HepG2 (cell line): Measurements from ENCODE around the gene PVR. TPM values are rescaled to one million over a fixed set of nuclear protein-coding genes. Genes with fewer than 3 reads are reported as not detected.
A peak's percentile ranks its signal among the peaks of the same experiment; 100 is the strongest.

ENCODE experiments used
- ATAC-seq: fragments of 200-7000 bp; cut with Tn5 transposase; 3 replicates; pipeline ENCODE4 v1.9.1; 2020; ENCODE audit warnings: mild to moderate bottlenecking, moderate library complexity
- BruUV-seq: library from RNA; stranded (reverse); fragments of 400-500 nt; replicated peaks from 2 replicates; lab custom pipeline; 2021; lab: Mats Ljungman, UMichigan
- CTCF ChIA-PET: fragments of 300-600 bp; formaldehyde crosslinking; extraction: SDS; loops from one replicate; lab custom pipeline; 2021; ENCODE audit warnings: low total read pairs, inconsistent platforms, low intra/inter-chr PET ratio; lab: Yijun Ruan, JAX
- POLR2A ChIA-PET: fragments of 350-600 bp; sonication (Branson Sonifier 250); formaldehyde crosslinking; loops from one replicate; lab custom pipeline; 2020; ENCODE audit warnings: antibody characterized with exemption, inconsistent platforms; lab: Yijun Ruan, JAX
- DNase-seq: peaks from one replicate; pipeline ENCODE4 v3.0.0-alpha.2; 2015; ENCODE audit warnings: low spot score
- FAIRE-seq: peaks from 3 replicates; lab custom pipeline; 2011; peaks lifted over from hg19 to GRCh38; lab: Jason Lieb, UNC
- H2AFZ ChIP-seq: one replicate; pipeline ENCODE4 v1.6.1; 2011; ENCODE audit warnings: low read length, inconsistent platforms
- H3K27ac ChIP-seq: fragments of 300-600 bp; 3 replicates; pipeline ENCODE4 v1.8.0; 2011; ENCODE audit warnings: mixed run types, mild to moderate bottlenecking, mixed read lengths, low read length, inconsistent platforms; ENCODE audit not compliant: insufficient read depth; ENCODE audit errors: extremely low read length
- H3K27me3 ChIP-seq, 2 experiments: fragments of 200-600 bp in 1 of 2; 2 replicates in 1 of 2; 3 replicates in 1 of 2; pipeline versions ENCODE4 v1.6.0 to v1.8.0; 2011; ENCODE audit warnings: low read length in 2 of 2, mild to moderate bottlenecking in 2 of 2, moderate library complexity in 2 of 2, inconsistent platforms in 1 of 2; ENCODE audit not compliant: insufficient read depth in 2 of 2, control insufficient read depth in 1 of 2
- H3K36me3 ChIP-seq, 2 experiments: fragments of 200-600 bp in 1 of 2; replicated peaks in 1 of 2; 2 replicates in 1 of 2; 3 replicates in 1 of 2; pipeline versions ENCODE4 v1.5.1 to v1.8.0; 2011; ENCODE audit warnings: low read length in 2 of 2, inconsistent platforms in 1 of 2; ENCODE audit not compliant: insufficient read depth in 2 of 2, control insufficient read depth in 1 of 2
- H3K4me1 ChIP-seq: 2 replicates; pipeline ENCODE4 v1.5.1; 2012; ENCODE audit warnings: low read length, inconsistent platforms; ENCODE audit not compliant: insufficient read depth
- H3K4me2 ChIP-seq: 2 replicates; pipeline ENCODE4 v1.6.0; 2011; ENCODE audit warnings: low read depth, low read length, inconsistent platforms
- H3K4me3 ChIP-seq, 3 experiments: fragments of 200-600 bp in 1 of 3; sonication (generic), shearing (Covaris generic) in 1 of 3; replicated peaks in 1 of 3; 2 replicates each; pipeline ENCODE4 v1.5.1; 2011 to 2016; ENCODE audit warnings: low read length in 3 of 3, inconsistent platforms in 2 of 3, low read depth in 2 of 3, mild to moderate bottlenecking in 2 of 3, control low read depth in 1 of 3, mixed read lengths in 1 of 3; ENCODE audit not compliant: insufficient read depth in 1 of 3
- H3K79me2 ChIP-seq: one replicate; pipeline ENCODE4 v1.6.1; 2011; ENCODE audit warnings: low read length, inconsistent platforms; ENCODE audit not compliant: insufficient read depth
- H3K9ac ChIP-seq: 2 replicates; pipeline ENCODE4 v1.6.0; 2011; ENCODE audit warnings: mild to moderate bottlenecking, low read depth, low read length, inconsistent platforms; ENCODE audit not compliant: insufficient read depth
- H3K9me3 ChIP-seq: 2 replicates; pipeline ENCODE4 v1.5.1; 2012; ENCODE audit warnings: mild to moderate bottlenecking, low read length
- H4K20me1 ChIP-seq: 2 replicates; pipeline ENCODE4 v1.6.0; 2011; ENCODE audit warnings: inconsistent platforms, mild to moderate bottlenecking, low read length, moderate library complexity; ENCODE audit not compliant: insufficient read depth
- AHR ChIP-seq: IDR thresholded peaks from 2 replicates; pipeline ENCODE4 v1.6.1; 2018; ENCODE audit warnings: missing genetic modification reagents, missing compliant biosample characterization
- ETV5 ChIP-seq: IDR thresholded peaks from 2 replicates; pipeline ENCODE4 v1.6.1; 2018; ENCODE audit warnings: missing biosample characterization, missing genetic modification reagents, inconsistent platforms, borderline replicate concordance
- GFI1 ChIP-seq: sonication (generic); formaldehyde crosslinking; IDR thresholded peaks from 2 replicates; pipeline ENCODE4 v1.5.0; 2020; ENCODE audit warnings: missing genetic modification reagents, mild to moderate bottlenecking, borderline replicate concordance
- MTF2 ChIP-seq: sonication (generic); formaldehyde crosslinking; IDR thresholded peaks from 2 replicates; pipeline ENCODE4 v1.5.0; 2020; ENCODE audit warnings: missing genetic modification reagents, borderline replicate concordance
- RCOR2 ChIP-seq: IDR thresholded peaks from 2 replicates; pipeline ENCODE4 v1.6.1; 2016; ENCODE audit warnings: missing biosample characterization, missing genetic modification reagents
- ZBTB3 ChIP-seq: sonication (generic); formaldehyde crosslinking; IDR thresholded peaks from 2 replicates; pipeline ENCODE4 v1.4.0; 2020; ENCODE audit warnings: low read depth, mild to moderate bottlenecking, moderate library complexity, missing genetic modification reagents, borderline replicate concordance
- ZFP90 ChIP-seq: sonication (generic); formaldehyde crosslinking; IDR thresholded peaks from 2 replicates; pipeline ENCODE4 v1.8.0; 2022; ENCODE audit warnings: missing genetic modification reagents, mild to moderate bottlenecking, inconsistent platforms, borderline replicate concordance
- ZNF713 ChIP-seq: sonication (generic); formaldehyde crosslinking; IDR thresholded peaks from 2 replicates; pipeline ENCODE4 v1.4.0; 2020; ENCODE audit warnings: mild to moderate bottlenecking, missing genetic modification reagents
- WGBS: methylation state at CpG from one replicate; pipeline ENCODE4 v1.1.6; 2017; ENCODE audit warnings: low lambda C conversion rate; 5-methylcytosine and 5-hydroxymethylcytosine counted together
- in situ Hi-C: cut with HindIII; loops from 2 replicates; pipeline ENCODE4 v1.10.0; 2017; ENCODE audit warnings: low pct_unique_long_range_greater_than_20kb; ENCODE audit not compliant: extremely low pct_ligation_motif_present
- intact Hi-C: fragments of 100-400 bp; cut with micrococcal nuclease; formaldehyde crosslinking; loops from one replicate; pipeline ENCODE4 v1.10.0; 2022; ENCODE audit not compliant: unreplicated experiment
- polyA plus RNA-seq, 8 experiments: library from polyadenylated mRNA; depleted of rRNA in 3 of 8; stranded (reverse) in 7 of 8; unstranded in 1 of 8; fragments of >200 nt; fragmentation: Illumina TruSeq in 4 of 8; extraction: Trizol in 4 of 8; gene quantifications; 2 replicates each; pipeline versions ENCODE4 v1.2.1 to v1.2.3, GENCODE V29; 2011 to 2016; ENCODE audit warnings: low read depth in 4 of 8, missing spikeins in 1 of 8, mixed read lengths in 1 of 8; ENCODE audit not compliant: insufficient read depth in 1 of 8
- total RNA-seq, 5 experiments: library from RNA; depleted of rRNA; stranded (reverse); fragments of >200 nt; fragmentation: Illumina TruSeq; extraction: Trizol; gene quantifications; 2 replicates each; pipeline ENCODE4 v1.2.3, GENCODE V29; 2016; ENCODE audit warnings: low read depth in 1 of 5
- TF ChIP-seq, protein P1 (sequence below): sonication (generic); formaldehyde crosslinking; IDR thresholded peaks from 2 replicates; pipeline ENCODE4 v1.8.0; 2022; ENCODE audit warnings: mild to moderate bottlenecking, missing genetic modification reagents
- TF ChIP-seq, protein P2 (sequence below): IDR thresholded peaks from 2 replicates; pipeline ENCODE4 v1.6.1; 2016; ENCODE audit warnings: missing biosample characterization, missing genetic modification reagents, low read depth
- TF ChIP-seq, protein P3 (sequence below): sonication (generic); formaldehyde crosslinking; IDR thresholded peaks from 2 replicates; pipeline ENCODE4 v1.4.0; 2020; ENCODE audit warnings: mild to moderate bottlenecking, missing genetic modification reagents
- TF ChIP-seq, protein P4 (sequence below): sonication (generic); formaldehyde crosslinking; IDR thresholded peaks from 2 replicates; pipeline ENCODE4 v1.5.0; 2020; ENCODE audit warnings: missing genetic modification reagents, mild to moderate bottlenecking, borderline replicate concordance
- TF ChIP-seq, protein P5 (sequence below): sonication (generic); formaldehyde crosslinking; IDR thresholded peaks from 2 replicates; pipeline ENCODE4 v1.4.0; 2020; ENCODE audit warnings: missing genetic modification reagents

The PVR gene
- total and polyA plus RNA-seq, 2 of the 13 experiments (the other 11 are each of a cell fraction or from before 2014, with no cell fraction given), result 43.4 to 46.6 TPM

DNA sequence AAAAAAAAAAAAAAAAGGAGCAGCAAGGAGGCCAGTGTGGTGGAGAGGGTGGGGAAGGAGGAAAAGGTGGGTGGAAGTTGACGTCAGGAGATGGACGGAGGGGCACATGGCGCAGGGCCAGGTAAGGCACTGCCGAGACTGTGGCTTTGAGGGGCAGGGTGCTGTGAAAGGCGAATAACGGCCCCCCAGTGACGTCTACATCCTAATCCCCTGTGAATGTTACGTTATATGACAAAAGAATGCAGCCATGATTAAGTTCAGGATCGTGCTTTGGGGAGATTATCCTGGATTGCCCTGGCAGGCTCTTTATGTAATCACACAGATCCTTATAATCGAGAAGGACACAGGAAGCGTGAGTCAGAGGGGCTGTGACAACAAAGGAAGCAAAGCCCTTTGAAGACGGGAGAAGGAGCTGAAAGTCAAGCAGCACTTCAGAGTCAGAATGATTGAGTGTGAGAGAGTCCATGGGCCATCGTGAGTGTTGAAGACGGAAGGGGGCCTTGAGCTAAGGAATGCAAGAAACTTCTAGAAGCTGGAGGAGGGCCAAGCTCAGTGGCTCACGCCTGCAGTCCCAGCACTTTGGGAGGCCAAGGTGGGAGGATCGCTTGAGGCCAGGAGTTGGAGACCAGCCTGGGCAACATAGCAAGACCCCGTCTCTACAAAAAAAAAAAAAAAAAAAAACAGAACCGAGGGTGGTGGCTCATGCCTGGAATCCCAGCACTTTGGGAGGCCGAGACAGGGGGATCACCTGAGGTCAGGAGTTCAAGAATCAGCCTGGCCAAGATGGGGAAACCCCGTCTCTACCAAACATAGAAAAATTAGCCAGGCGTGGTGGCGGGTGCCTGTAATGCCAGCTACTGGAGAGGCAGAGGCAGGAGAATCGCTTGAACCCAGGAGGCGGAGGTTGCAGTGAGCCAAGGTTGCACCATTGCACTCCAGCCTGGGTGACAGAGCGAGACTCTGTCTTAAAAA, 41.5 kb downstream of the PVR start:
- FAIRE-seq (no peak), DNase-seq (peak; percentile 37), ATAC-seq (no peak)
- no peak overlapping the region for H3K9ac ChIP-seq
- POLR2A ChIA-PET, result interaction anchor here (0.7 kb wide), 2 partner anchors 9 to 10 kb away, joined by 3 read pairs; no protein-coding TSS in a partner anchor
- no peaks in the 10 kb centered on the region for H3K79me2 ChIP-seq
- no peak overlapping the region for H2AFZ ChIP-seq
- intact Hi-C loops (no loop called here), in situ Hi-C loops (loop anchor here (5.0 kb wide), 3 partner anchors 37 to 162 kb away; partner anchors contain the start of gene NECTIN2)
- WGBS, result 63% methylated on average over 25 of the region's 25 CpGs
- no peaks in the 10 kb centered on the region for H4K20me1 ChIP-seq
- no peaks in the 10 kb centered on the region for H3K9me3 ChIP-seq
- no TSS peak for BruUV-seq
- peaks cover 31% of the 10 kb centered on the region for H3K4me1 ChIP-seq
- H3K27ac ChIP-seq, result no peak overlapping the region
- no peaks in the 10 kb centered on the region for H3K27me3 ChIP-seq
- no peak overlapping the region for H3K4me2 ChIP-seq
- no peak overlapping the region for H3K4me3 ChIP-seq
- H3K36me3 ChIP-seq, result peaks cover 0 to 1% of the 10 kb centered on the region in 2 experiments; a peak in 1 of 5 replicates
- CTCF ChIA-PET, result no interaction called here
- no peak for TF ChIP-seq ZNF713 (CRISPR knock-in tag)
- TF ChIP-seq ZBTB3 (CRISPR knock-in tag), result no peak
- no peak for TF ChIP-seq RCOR2 (CRISPR knock-in tag)
- TF ChIP-seq, protein P1, sequence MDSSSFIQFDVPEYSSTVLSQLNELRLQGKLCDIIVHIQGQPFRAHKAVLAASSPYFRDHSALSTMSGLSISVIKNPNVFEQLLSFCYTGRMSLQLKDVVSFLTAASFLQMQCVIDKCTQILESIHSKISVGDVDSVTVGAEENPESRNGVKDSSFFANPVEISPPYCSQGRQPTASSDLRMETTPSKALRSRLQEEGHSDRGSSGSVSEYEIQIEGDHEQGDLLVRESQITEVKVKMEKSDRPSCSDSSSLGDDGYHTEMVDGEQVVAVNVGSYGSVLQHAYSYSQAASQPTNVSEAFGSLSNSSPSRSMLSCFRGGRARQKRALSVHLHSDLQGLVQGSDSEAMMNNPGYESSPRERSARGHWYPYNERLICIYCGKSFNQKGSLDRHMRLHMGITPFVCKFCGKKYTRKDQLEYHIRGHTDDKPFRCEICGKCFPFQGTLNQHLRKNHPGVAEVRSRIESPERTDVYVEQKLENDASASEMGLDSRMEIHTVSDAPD (CRISPR knock-in tag), result no peak
- TF ChIP-seq, protein P2, sequence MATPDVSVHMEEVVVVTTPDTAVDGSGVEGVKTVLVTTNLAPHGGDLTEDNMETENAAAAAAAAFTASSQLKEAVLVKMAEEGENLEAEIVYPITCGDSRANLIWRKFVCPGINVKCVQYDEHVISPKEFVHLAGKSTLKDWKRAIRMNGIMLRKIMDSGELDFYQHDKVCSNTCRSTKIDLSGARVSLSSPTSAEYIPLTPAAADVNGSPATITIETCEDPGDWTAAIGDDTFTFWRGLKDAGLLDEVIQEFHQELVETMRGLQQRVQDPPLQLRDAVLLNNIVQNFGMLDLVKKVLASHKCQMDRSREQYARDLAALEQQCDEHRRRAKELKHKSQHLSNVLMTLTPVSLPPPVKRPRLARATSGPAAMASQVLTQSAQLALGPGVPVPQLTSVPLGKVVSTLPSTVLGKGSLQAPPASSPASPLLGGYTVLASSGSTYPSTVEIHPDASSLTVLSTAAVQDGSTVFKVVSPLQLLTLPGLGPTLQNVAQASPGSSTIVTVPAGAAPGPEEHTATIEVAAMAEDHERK (CRISPR knock-in tag), result no peak
- no peak for TF ChIP-seq GFI1 (CRISPR knock-in tag)
- no peak for TF ChIP-seq MTF2
- TF ChIP-seq, protein P3, sequence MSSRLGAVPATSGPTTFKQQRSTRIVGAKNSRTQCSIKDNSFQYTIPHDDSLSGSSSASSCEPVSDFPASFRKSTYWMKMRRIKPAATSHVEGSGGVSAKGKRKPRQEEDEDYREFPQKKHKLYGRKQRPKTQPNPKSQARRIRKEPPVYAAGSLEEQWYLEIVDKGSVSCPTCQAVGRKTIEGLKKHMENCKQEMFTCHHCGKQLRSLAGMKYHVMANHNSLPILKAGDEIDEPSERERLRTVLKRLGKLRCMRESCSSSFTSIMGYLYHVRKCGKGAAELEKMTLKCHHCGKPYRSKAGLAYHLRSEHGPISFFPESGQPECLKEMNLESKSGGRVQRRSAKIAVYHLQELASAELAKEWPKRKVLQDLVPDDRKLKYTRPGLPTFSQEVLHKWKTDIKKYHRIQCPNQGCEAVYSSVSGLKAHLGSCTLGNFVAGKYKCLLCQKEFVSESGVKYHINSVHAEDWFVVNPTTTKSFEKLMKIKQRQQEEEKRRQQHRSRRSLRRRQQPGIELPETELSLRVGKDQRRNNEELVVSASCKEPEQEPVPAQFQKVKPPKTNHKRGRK (CRISPR knock-in tag), result no peak
- TF ChIP-seq ETV5 (CRISPR knock-in tag), result peak; percentile 51; the same call in 1 of the 2 replicates
- TF ChIP-seq, protein P4, sequence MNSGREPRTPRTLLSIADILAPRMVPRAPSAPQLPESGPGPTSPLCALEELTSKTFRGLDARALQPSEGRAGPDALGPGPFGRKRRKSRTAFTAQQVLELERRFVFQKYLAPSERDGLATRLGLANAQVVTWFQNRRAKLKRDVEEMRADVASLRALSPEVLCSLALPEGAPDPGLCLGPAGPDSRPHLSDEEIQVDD, result no peak
- TF ChIP-seq ZFP90 (CRISPR knock-in tag), result no peak
- no peak for TF ChIP-seq AHR
- TF ChIP-seq, protein P5, sequence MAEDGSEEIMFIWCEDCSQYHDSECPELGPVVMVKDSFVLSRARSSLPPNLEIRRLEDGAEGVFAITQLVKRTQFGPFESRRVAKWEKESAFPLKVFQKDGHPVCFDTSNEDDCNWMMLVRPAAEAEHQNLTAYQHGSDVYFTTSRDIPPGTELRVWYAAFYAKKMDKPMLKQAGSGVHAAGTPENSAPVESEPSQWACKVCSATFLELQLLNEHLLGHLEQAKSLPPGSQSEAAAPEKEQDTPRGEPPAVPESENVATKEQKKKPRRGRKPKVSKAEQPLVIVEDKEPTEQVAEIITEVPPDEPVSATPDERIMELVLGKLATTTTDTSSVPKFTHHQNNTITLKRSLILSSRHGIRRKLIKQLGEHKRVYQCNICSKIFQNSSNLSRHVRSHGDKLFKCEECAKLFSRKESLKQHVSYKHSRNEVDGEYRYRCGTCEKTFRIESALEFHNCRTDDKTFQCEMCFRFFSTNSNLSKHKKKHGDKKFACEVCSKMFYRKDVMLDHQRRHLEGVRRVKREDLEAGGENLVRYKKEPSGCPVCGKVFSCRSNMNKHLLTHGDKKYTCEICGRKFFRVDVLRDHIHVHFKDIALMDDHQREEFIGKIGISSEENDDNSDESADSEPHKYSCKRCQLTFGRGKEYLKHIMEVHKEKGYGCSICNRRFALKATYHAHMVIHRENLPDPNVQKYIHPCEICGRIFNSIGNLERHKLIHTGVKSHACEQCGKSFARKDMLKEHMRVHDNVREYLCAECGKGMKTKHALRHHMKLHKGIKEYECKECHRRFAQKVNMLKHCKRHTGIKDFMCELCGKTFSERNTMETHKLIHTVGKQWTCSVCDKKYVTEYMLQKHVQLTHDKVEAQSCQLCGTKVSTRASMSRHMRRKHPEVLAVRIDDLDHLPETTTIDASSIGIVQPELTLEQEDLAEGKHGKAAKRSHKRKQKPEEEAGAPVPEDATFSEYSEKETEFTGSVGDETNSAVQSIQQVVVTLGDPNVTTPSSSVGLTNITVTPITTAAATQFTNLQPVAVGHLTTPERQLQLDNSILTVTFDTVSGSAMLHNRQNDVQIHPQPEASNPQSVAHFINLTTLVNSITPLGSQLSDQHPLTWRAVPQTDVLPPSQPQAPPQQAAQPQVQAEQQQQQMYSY (CRISPR knock-in tag), result no peak
